NB4 (cell line): ENCODE data around the gene LRRC26.

Experiments
- MYC ChIP-seq: IDR thresholded peaks from 2 replicates; pipeline ENCODE4 v1.6.1; 2011; ENCODE audit warnings: low read depth, low read length
- TF ChIP-seq, protein P1 (sequence below): IDR thresholded peaks from one replicate; pipeline ENCODE4 v1.5.1; 2012; ENCODE audit warnings: low read depth, low read length

GRCh38 chr9:137216188-137216965, 46.5 kb upstream of the LRRC26 start:
- TF ChIP-seq, protein P1, sequence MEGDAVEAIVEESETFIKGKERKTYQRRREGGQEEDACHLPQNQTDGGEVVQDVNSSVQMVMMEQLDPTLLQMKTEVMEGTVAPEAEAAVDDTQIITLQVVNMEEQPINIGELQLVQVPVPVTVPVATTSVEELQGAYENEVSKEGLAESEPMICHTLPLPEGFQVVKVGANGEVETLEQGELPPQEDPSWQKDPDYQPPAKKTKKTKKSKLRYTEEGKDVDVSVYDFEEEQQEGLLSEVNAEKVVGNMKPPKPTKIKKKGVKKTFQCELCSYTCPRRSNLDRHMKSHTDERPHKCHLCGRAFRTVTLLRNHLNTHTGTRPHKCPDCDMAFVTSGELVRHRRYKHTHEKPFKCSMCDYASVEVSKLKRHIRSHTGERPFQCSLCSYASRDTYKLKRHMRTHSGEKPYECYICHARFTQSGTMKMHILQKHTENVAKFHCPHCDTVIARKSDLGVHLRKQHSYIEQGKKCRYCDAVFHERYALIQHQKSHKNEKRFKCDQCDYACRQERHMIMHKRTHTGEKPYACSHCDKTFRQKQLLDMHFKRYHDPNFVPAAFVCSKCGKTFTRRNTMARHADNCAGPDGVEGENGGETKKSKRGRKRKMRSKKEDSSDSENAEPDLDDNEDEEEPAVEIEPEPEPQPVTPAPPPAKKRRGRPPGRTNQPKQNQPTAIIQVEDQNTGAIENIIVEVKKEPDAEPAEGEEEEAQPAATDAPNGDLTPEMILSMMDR: no peak
- TF ChIP-seq MYC: no peak
